Esophagus squamous epithelium (tissue), 5 donors: ENCODE data around the gene NSUN4. TPM values are rescaled to one million over a fixed set of nuclear protein-coding genes. Genes with fewer than 3 reads are reported as not detected.

Experiments
- DNase-seq: peaks from one replicate; lab custom pipeline; 2025; lab: John Stamatoyannopoulos, UW
- H3K27ac ChIP-seq, 4 donors: fragments of 200-600 bp; sonication (generic); one replicate each; pipeline ENCODE4 v1.5.1; 2016 to 2019; ENCODE audit warnings: mild to moderate bottlenecking in 1 of 4
- H3K27me3 ChIP-seq, 4 donors: fragments of 200-600 bp; sonication (generic); 1 replicate in 3 of 4; 2 replicates in 1 of 4; pipeline versions ENCODE4 v1.5.1 to v1.6.0; 2017 to 2021; ENCODE audit warnings: antibody characterized with exemption in 1 of 4
- H3K36me3 ChIP-seq, 3 donors: fragments of 200-600 bp; sonication (generic); one replicate each; pipeline ENCODE4 v1.5.1; 2016 to 2019
- H3K4me1 ChIP-seq, 3 donors: fragments of 200-600 bp; sonication (generic); one replicate each; pipeline ENCODE4 v1.5.1; 2017 to 2019
- H3K4me3 ChIP-seq, 4 donors: fragments of 200-600 bp; sonication (generic); 1 replicate in 3 of 4; 2 replicates in 1 of 4; pipeline ENCODE4 v1.5.1; 2016 to 2019; ENCODE audit warnings: mild to moderate bottlenecking in 2 of 4, moderate library complexity in 1 of 4
- H3K9me3 ChIP-seq, 3 donors: fragments of 200-600 bp; sonication (generic); one replicate each; pipeline ENCODE4 v1.5.1; 2016 to 2019
- POLR2A ChIP-seq, 4 donors: fragments of 450-650 bp; IDR thresholded peaks; one replicate each; pipeline ENCODE4 v1.6.1; 2017; ENCODE audit warnings: antibody characterized with exemption in 4 of 4, mild to moderate bottlenecking in 4 of 4, moderate library complexity in 3 of 4
- WGBS, 2 donors: methylation state at CpG; one replicate each; pipeline ENCODE4 v1.1.5; 2018; 5-methylcytosine and 5-hydroxymethylcytosine counted together
- intact Hi-C: fragments of 100-400 bp; cut with DNase I; formaldehyde crosslinking; loops from one replicate; pipeline ENCODE4 v1.15.0; 2022
- total RNA-seq, 4 donors: library from RNA; depleted of rRNA; stranded (reverse); fragments of >200 nt; gene quantifications; one replicate each; pipeline ENCODE4 v1.1.0, GENCODE V29; 2016
- TF ChIP-seq, protein P1 (sequence below), 6 experiments: fragments of 450-650 bp in 4 of 6; fragments of 200-600 bp in 2 of 6; sonication (generic) in 2 of 6; IDR thresholded peaks; one replicate each; pipeline ENCODE4 v1.5.1; 2016 to 2019; ENCODE audit warnings: antibody characterized with exemption in 6 of 6, mild to moderate bottlenecking in 4 of 6, moderate library complexity in 4 of 6
- donor health status: DM: yes; HTN: yes; CAD: no.

The NSUN4 gene
- total RNA-seq, 4 donors from 2014 or later: 10.1 to 22.1 (median 16.2) TPM

DNA sequence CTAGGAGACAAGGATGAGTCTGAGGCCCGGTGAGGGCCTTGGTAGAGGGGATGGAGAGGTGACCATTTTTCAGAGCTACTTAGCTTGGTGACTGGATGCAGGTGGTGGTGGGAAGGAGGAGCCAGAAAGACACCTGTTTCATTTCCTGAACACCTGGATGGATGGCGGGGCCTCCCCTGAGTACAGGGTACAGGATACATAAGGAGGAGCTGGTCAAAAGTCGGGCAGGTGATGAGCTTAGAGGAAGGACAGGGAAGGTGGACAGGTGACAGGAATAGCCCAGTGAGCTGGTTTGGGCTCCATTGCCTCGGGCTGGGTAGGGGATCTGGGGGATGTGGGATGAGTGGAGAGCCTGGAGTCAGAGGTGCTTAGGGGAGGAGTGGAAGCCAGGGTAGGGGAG lies 59.8 kb downstream of the NSUN4 start:
- Histone ChIP-seq H3K36me3 (peaks cover 0 to 6% (median 0%) of the 10 kb centered on the region in 3 donors), H3K27me3 (peaks cover 0 to 4% (median 0%) of the 10 kb centered on the region in 4 donors), H3K9me3 (no peaks in the 10 kb centered on the region), H3K27ac (no peak overlapping the region), H3K4me1 (peaks cover 6 to 64% (median 20%) of the 10 kb centered on the region in 3 donors), H3K4me3 (no peak overlapping the region)
- intact Hi-C loops: no loop called here
- 60 to 75% methylated on average over 4 of the region's 4 CpGs for WGBS, 2 donors
- no peak for TF ChIP-seq POLR2A (IDR thresholded peaks at IDR 0.05)
- TF ChIP-seq, protein P1, sequence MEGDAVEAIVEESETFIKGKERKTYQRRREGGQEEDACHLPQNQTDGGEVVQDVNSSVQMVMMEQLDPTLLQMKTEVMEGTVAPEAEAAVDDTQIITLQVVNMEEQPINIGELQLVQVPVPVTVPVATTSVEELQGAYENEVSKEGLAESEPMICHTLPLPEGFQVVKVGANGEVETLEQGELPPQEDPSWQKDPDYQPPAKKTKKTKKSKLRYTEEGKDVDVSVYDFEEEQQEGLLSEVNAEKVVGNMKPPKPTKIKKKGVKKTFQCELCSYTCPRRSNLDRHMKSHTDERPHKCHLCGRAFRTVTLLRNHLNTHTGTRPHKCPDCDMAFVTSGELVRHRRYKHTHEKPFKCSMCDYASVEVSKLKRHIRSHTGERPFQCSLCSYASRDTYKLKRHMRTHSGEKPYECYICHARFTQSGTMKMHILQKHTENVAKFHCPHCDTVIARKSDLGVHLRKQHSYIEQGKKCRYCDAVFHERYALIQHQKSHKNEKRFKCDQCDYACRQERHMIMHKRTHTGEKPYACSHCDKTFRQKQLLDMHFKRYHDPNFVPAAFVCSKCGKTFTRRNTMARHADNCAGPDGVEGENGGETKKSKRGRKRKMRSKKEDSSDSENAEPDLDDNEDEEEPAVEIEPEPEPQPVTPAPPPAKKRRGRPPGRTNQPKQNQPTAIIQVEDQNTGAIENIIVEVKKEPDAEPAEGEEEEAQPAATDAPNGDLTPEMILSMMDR (IDR thresholded peaks at IDR 0.05): no peak
- DNase-seq: no peak

DNA sequence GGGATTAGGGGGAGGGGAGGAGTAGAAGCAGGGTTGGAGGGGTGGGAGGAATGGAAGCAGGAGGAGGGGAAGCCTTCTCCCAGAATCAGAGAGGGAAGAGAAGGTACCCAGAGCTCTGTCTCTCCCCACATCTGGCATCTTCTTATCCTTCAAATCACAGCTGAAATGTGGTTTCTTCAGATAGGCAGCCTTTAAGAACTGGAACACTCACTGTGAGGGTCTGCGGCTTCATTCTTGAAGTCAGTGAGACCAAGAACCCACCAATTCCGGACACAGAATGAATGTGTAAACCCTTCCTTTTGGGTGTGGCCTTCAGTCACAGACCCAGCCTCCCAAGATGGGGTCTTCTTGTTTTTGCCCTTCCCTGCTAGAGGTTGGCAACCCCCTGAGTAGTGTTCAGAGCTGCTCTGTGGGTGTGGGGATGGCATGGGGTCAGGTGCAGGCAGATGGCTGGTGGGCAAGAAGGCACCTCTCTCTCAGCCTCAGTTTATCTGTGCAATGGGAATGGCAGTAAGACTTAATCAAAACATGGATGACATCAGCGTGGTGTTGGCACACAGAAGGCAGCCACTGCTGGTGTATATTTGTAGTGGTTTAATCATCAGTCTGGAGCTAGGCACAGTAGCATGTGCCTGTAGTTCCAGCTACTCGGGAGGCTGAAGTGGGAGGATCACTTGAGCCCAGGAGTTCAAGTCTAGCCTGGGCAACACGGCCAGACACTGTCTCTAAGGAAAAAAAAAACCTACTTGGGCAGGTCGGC lies 60.7 kb downstream of the NSUN4 start:
- WGBS, 2 donors: 44 to 55% methylated on average over 5 to 6 of the region's 6 CpGs
- Histone ChIP-seq H3K27ac (peak overlapping the region; percentile 52 to 79 (median 64)), H3K4me1 (peaks cover 5 to 64% (median 22%) of the 10 kb centered on the region in 3 donors), H3K4me3 (no peak overlapping the region), H3K36me3 (peaks cover 0 to 9% (median 0%) of the 10 kb centered on the region in 3 donors), H3K27me3 (peaks cover 0 to 4% (median 0%) of the 10 kb centered on the region in 4 donors), H3K9me3 (no peaks in the 10 kb centered on the region)
- intact Hi-C loops: no loop called here
- no peak for DNase-seq
- TF ChIP-seq, protein P1 (IDR thresholded peaks at IDR 0.05): no peak
- no peak for TF ChIP-seq POLR2A (IDR thresholded peaks at IDR 0.05)

DNA sequence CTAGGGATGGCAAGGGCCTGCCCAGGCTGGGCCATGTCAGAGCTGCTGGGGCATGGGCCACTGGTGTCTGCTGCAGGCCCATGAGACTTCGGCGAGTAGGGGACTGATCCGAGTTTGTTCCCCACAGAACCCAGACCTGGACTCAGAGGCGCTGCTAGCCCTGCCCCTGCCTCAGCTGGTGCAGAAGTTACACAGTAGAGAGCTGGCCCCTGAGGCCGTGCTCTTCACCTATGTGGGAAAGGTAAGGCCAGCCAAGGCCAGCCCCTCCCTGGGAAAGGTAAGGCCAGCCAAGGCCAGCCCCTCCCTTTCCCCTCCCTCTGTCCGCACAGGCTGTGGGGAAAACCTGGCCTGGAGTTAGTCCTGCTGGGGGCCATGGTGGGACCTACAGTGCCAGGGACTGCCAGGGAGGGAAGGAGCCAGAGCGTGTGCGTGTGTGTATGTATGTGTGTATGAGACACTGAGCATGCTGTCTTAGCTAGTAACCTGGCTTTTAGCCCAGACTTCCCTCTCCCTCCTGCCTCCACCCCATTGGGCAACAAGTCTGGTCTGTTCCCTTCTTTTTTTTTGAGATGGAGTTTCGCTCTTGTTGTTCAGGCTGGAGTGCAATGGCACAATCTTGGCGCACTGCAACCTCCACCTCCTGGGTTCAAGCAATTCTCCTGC lies 61.5 kb downstream of the NSUN4 start:
- intact Hi-C loops: no loop called here
- H3K4me1 ChIP-seq: peaks cover 5 to 63% (median 17%) of the 10 kb centered on the region in 3 donors
- peak overlapping the region in 2 of 4 donors; percentile 1 to 38 for H3K4me3 ChIP-seq
- TF ChIP-seq, protein P1 (IDR thresholded peaks at IDR 0.05): no peak
- TF ChIP-seq POLR2A (IDR thresholded peaks at IDR 0.05): no peak
- no peaks in the 10 kb centered on the region for H3K9me3 ChIP-seq
- peak overlapping the region; percentile 52 to 79 (median 64) for H3K27ac ChIP-seq
- no peak for DNase-seq
- peaks cover 0 to 9% (median 0%) of the 10 kb centered on the region in 3 donors for H3K36me3 ChIP-seq
- WGBS, 2 donors: 17 to 32% methylated on average over 3 to 7 of the region's 10 CpGs
- peaks cover 0 to 4% (median 0%) of the 10 kb centered on the region in 4 donors for H3K27me3 ChIP-seq

DNA sequence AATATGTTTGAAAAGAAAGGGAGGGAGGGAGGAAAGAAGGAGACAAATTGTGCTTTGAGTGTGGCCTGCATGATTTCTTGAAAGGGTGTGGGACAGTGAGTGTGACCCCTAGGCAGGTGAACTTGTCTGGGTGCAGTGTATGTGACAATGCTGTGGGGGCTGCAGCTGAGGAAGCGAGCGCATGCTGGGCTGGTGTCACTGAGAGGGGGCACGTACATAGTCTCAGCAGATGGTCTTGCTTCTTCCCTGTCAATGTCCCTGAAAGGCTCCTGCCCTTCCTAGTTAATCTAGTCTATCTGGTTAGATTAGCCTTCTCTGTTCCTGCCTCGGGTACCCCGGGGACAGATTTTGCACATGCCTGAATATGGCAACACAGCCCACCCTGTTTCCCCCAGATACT lies 63.3 kb downstream of the NSUN4 start:
- H3K27ac ChIP-seq: no peak overlapping the region
- H3K9me3 ChIP-seq: no peaks in the 10 kb centered on the region
- no peak for DNase-seq
- peaks cover 5 to 51% (median 15%) of the 10 kb centered on the region in 3 donors for H3K4me1 ChIP-seq
- TF ChIP-seq POLR2A (IDR thresholded peaks at IDR 0.05): no peak
- TF ChIP-seq, protein P1 (IDR thresholded peaks at IDR 0.05): no peak
- peaks cover 0 to 19% (median 0%) of the 10 kb centered on the region in 3 donors for H3K36me3 ChIP-seq
- intact Hi-C loops: no loop called here
- 89% methylated on average over 5 of the region's 5 CpGs for WGBS, 2 donors
- no peak overlapping the region for H3K4me3 ChIP-seq
- H3K27me3 ChIP-seq: no peaks in the 10 kb centered on the region
